ENCODE results near the gene ACTA2.

Gene ACTA2

DNA sequence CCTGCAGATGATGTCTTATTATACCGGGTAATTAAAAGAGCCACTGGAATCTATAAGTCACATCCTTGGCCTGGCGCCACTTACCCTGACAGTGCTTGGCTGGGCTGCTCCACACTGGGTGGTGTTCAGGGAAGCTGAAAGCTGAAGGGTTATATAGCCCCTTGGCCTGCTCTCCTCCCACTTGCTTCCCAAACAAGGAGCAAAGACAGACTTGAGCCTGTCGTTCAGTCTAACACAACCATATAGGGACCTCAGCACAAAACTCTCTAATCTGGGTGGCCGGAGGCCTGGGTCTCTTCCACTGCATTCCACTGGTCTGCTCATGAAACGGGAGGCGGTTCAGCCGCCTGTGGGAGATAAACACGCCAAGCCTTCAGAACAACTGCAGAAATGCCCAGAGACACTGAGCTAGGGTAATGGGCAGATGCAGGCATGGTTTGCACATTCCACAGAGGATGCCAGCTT lies at the start of gene ACTA2:
Gene ACTA2, minus strand, starts transcription at position 127 of the 465 bp plus-strand sequence. CDS start 3,843 bp downstream, outside the sequence.
- H3K4me1 ChIP-seq (ENCODE audit: control insufficient read depth, insufficient read depth, low read length), result peaks cover 4% of the 10 kb centered on the region
- H3K36me3 ChIP-seq (ENCODE audit: control insufficient read depth, insufficient read depth, low read length), result no peaks in the 10 kb centered on the region
- no peaks in the 10 kb centered on the region for H3K9me3 ChIP-seq (ENCODE audit: control insufficient read depth, insufficient read depth, low read length)
- H3K27me3 ChIP-seq (ENCODE audit: control insufficient read depth, insufficient read depth, low read length), result no peaks in the 10 kb centered on the region
- no peak within 1 kb of the TSS for H3K9ac ChIP-seq (ENCODE audit: low read depth, low read length)
- H3K4me3 ChIP-seq (ENCODE audit: low read depth, low read length), result no peak within 1 kb of the TSS

- Histone ChIP-seq H3K4me3 (ENCODE audit: low read depth, low read length) (no peak overlapping the region), H3K4me1 (ENCODE audit: control insufficient read depth, insufficient read depth, low read length) (no peaks in the 10 kb centered on the region), H3K36me3 (ENCODE audit: control insufficient read depth, insufficient read depth, low read length) (no peaks in the 10 kb centered on the region), H3K9me3 (ENCODE audit: control insufficient read depth, insufficient read depth, low read length) (no peaks in the 10 kb centered on the region), H3K9ac (ENCODE audit: low read depth, low read length) (no peak overlapping the region), H3K27me3 (ENCODE audit: control insufficient read depth, insufficient read depth, low read length) (no peaks in the 10 kb centered on the region)
Observed at GRCh38 chr10:89001729-89002072, 49.1 kb upstream of the ACTA2 start.

DNA sequence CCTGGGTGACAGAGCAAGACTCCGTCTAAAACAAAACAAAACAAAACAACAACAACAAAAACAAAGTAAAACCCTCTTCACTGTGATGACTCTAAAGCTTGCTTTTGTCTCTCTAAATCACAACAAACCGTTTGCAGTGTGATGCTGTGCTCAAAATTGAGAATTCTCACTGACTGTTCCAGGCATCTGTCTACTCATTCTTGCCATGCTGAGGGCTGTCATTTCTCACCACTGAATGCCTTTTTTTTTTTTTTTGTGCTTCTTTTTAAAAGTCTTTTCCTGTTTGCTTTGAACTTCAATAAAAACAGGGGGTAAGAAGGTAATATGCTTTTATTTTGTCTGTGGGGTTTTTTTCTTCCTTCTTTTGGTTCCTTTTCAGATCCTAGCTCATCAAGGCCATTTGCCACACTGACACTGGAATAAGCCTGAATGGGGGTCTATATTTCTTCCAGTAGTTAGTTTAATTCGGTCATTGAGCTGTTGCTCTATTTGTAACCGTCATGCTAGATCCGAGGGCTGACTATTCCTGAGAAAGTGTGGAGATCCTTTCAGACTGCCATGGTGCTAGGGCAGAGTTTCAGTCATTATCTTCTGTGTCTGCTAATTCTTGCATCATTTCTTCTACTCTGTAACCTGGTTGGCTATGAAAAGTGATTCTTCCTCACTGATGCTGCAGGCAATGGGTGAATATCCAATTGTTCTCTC lies 48.6 kb upstream of the ACTA2 start:
- Histone ChIP-seq H3K9ac (ENCODE audit: low read depth, low read length) (no peak overlapping the region), H3K27me3 (ENCODE audit: control insufficient read depth, insufficient read depth, low read length) (no peaks in the 10 kb centered on the region), H3K4me1 (ENCODE audit: control insufficient read depth, insufficient read depth, low read length) (no peaks in the 10 kb centered on the region)

DNA sequence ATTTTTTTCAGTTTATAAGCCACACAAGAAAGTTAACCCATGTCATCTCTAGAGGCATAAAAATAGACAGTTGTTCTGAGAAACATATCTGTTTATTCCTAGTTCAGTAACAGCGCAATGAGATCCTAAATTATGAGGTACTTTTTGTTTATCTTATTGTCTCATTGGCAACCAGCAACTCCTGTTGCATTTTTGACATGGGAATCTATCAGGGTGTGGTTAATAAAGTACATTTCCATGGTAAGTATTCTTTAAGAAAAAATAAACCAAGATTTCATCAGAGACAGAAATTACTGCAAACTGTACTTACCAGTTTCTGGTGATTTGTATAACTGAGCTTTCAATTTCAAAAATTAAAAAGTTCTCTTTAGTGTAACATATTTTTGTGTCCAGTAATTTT lies 47.1 kb upstream of the ACTA2 start:
- Histone ChIP-seq H3K36me3 (ENCODE audit: control insufficient read depth, insufficient read depth, low read length) (no peaks in the 10 kb centered on the region), H3K9ac (ENCODE audit: low read depth, low read length) (no peak overlapping the region), H3K4me1 (ENCODE audit: control insufficient read depth, insufficient read depth, low read length) (no peaks in the 10 kb centered on the region), H3K9me3 (ENCODE audit: control insufficient read depth, insufficient read depth, low read length) (no peaks in the 10 kb centered on the region), H3K4me3 (ENCODE audit: low read depth, low read length) (no peak overlapping the region), H3K27me3 (ENCODE audit: control insufficient read depth, insufficient read depth, low read length) (no peaks in the 10 kb centered on the region)

More for the DNA sequence above, 48.6 kb upstream of the ACTA2 start:
- Histone ChIP-seq H3K4me3 (ENCODE audit: low read depth, low read length) (no peak overlapping the region), H3K9me3 (ENCODE audit: control insufficient read depth, insufficient read depth, low read length) (no peaks in the 10 kb centered on the region), H3K36me3 (ENCODE audit: control insufficient read depth, insufficient read depth, low read length) (no peaks in the 10 kb centered on the region)

- no peak overlapping the region for H3K9ac ChIP-seq (ENCODE audit: low read depth, low read length)
- no peaks in the 10 kb centered on the region for H3K9me3 ChIP-seq (ENCODE audit: control insufficient read depth, insufficient read depth, low read length)
Observed at GRCh38 chr10:88996927-88997326, 44.4 kb upstream of the ACTA2 start.

GRCh38 chr10:88995156-88995876 lies 42.7 kb upstream of the ACTA2 start:
- H3K9ac ChIP-seq (ENCODE audit: low read depth, low read length), result no peak overlapping the region
- peaks cover 5% of the 10 kb centered on the region for H3K27me3 ChIP-seq (ENCODE audit: control insufficient read depth, insufficient read depth, low read length)
- no peaks in the 10 kb centered on the region for H3K36me3 ChIP-seq (ENCODE audit: control insufficient read depth, insufficient read depth, low read length)
- H3K4me1 ChIP-seq (ENCODE audit: control insufficient read depth, insufficient read depth, low read length), result peaks cover 7% of the 10 kb centered on the region
- no peaks in the 10 kb centered on the region for H3K9me3 ChIP-seq (ENCODE audit: control insufficient read depth, insufficient read depth, low read length)
- no peak overlapping the region for H3K4me3 ChIP-seq (ENCODE audit: low read depth, low read length)

More at GRCh38 chr10:88996927-88997326, 44.4 kb upstream of the ACTA2 start:
- Histone ChIP-seq H3K4me3 (ENCODE audit: low read depth, low read length) (no peak overlapping the region), H3K4me1 (ENCODE audit: control insufficient read depth, insufficient read depth, low read length) (peaks cover 7% of the 10 kb centered on the region), H3K27me3 (ENCODE audit: control insufficient read depth, insufficient read depth, low read length) (no peaks in the 10 kb centered on the region), H3K36me3 (ENCODE audit: control insufficient read depth, insufficient read depth, low read length) (no peaks in the 10 kb centered on the region)

DNA sequence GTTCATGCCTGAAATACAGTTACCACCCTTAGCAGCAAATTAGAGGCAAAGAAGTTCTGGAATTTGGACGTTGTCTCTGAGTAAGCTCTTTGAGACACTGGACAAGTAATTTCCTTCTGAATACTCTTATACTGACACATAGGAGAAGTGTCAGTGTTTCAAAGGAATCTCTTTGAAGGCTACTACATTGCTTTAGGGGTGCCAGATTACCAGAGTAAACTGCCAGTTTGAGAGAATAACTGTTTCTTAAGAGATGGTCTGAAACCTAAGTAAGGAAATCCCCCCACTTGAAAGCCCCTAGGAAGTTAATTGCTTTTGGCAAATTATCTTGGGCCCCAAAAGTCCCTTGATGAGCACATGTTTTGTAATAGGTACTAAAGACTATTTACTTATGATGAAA lies 41.4 kb upstream of the ACTA2 start:
- Histone ChIP-seq H3K4me3 (ENCODE audit: low read depth, low read length) (no peak overlapping the region), H3K27me3 (ENCODE audit: control insufficient read depth, insufficient read depth, low read length) (peaks cover 17% of the 10 kb centered on the region), H3K9me3 (ENCODE audit: control insufficient read depth, insufficient read depth, low read length) (no peaks in the 10 kb centered on the region), H3K36me3 (ENCODE audit: control insufficient read depth, insufficient read depth, low read length) (no peaks in the 10 kb centered on the region), H3K4me1 (ENCODE audit: control insufficient read depth, insufficient read depth, low read length) (peaks cover 7% of the 10 kb centered on the region), H3K9ac (ENCODE audit: low read depth, low read length) (no peak overlapping the region)

DNA sequence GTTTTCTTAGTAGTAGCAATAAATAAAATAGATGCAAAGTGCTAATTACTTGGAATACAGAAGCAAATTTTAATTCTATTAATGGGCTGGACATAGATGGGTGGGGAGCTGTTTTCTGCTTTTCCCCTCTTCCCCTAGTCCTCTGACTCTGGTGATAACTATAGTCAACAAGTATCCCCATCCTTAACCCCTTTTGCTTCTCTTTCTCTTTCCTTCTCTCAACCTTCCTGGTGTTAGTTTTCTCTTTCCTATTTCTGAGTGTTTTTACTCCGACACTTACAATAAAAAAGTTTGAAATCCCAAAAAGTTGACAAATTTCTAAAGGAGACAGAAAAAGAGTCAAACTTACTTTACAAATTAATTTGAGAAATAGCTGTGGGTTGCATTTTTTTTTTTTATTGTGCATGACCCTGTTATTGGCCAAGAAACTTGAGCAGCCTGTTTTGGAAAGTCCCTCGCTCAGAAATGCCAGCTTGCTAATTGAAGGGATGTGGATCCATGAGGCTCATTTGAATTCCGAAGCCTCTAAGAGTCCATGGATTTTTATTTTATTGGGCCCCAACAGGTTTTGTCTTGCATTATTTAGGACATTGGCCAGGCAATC lies 40.5 kb upstream of the ACTA2 start:
- Histone ChIP-seq H3K27me3 (ENCODE audit: control insufficient read depth, insufficient read depth, low read length) (peaks cover 20% of the 10 kb centered on the region), H3K9me3 (ENCODE audit: control insufficient read depth, insufficient read depth, low read length) (no peaks in the 10 kb centered on the region), H3K4me3 (ENCODE audit: low read depth, low read length) (no peak overlapping the region), H3K9ac (ENCODE audit: low read depth, low read length) (no peak overlapping the region), H3K36me3 (ENCODE audit: control insufficient read depth, insufficient read depth, low read length) (no peaks in the 10 kb centered on the region), H3K4me1 (ENCODE audit: control insufficient read depth, insufficient read depth, low read length) (peaks cover 7% of the 10 kb centered on the region)

DNA sequence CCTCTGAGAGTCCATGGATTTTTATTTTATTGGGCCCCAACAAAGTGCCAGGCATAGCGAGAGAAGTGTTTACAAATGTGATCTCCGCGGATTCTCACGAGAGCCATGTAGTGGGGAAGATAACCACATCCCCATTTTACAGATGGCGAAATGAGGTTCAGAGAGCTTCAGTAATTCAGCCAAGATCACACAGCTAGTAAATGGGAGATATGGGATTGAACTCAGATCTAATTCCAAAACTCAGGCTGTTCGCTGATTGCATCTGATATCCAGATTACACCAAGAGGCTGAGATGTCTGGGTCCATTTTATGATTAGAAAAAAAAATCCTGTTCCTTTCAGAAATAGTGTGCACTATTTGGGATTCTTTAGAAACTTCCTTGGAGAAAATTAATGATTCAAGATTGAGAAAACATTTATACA lies 39.3 kb upstream of the ACTA2 start:
- H3K4me1 ChIP-seq (ENCODE audit: control insufficient read depth, insufficient read depth, low read length), result peaks cover 7% of the 10 kb centered on the region

GRCh38 chr10:88991161-88991898 lies 38.8 kb upstream of the ACTA2 start:
- peak overlapping the region; percentile 77 for H3K9ac ChIP-seq (ENCODE audit: low read depth, low read length)
- H3K4me1 ChIP-seq (ENCODE audit: control insufficient read depth, insufficient read depth, low read length), result peaks cover 7% of the 10 kb centered on the region
- peak overlapping the region; percentile 82 for H3K4me3 ChIP-seq (ENCODE audit: low read depth, low read length)
- H3K36me3 ChIP-seq (ENCODE audit: control insufficient read depth, insufficient read depth, low read length), result no peaks in the 10 kb centered on the region
- peaks cover 20% of the 10 kb centered on the region for H3K27me3 ChIP-seq (ENCODE audit: control insufficient read depth, insufficient read depth, low read length)
- H3K9me3 ChIP-seq (ENCODE audit: control insufficient read depth, insufficient read depth, low read length), result no peaks in the 10 kb centered on the region

More for the DNA sequence above, 39.3 kb upstream of the ACTA2 start:
- Histone ChIP-seq H3K27me3 (ENCODE audit: control insufficient read depth, insufficient read depth, low read length) (peaks cover 20% of the 10 kb centered on the region), H3K36me3 (ENCODE audit: control insufficient read depth, insufficient read depth, low read length) (no peaks in the 10 kb centered on the region), H3K9ac (ENCODE audit: low read depth, low read length) (no peak overlapping the region), H3K4me3 (ENCODE audit: low read depth, low read length) (peak overlapping the region; percentile 82), H3K9me3 (ENCODE audit: control insufficient read depth, insufficient read depth, low read length) (no peaks in the 10 kb centered on the region)

DNA sequence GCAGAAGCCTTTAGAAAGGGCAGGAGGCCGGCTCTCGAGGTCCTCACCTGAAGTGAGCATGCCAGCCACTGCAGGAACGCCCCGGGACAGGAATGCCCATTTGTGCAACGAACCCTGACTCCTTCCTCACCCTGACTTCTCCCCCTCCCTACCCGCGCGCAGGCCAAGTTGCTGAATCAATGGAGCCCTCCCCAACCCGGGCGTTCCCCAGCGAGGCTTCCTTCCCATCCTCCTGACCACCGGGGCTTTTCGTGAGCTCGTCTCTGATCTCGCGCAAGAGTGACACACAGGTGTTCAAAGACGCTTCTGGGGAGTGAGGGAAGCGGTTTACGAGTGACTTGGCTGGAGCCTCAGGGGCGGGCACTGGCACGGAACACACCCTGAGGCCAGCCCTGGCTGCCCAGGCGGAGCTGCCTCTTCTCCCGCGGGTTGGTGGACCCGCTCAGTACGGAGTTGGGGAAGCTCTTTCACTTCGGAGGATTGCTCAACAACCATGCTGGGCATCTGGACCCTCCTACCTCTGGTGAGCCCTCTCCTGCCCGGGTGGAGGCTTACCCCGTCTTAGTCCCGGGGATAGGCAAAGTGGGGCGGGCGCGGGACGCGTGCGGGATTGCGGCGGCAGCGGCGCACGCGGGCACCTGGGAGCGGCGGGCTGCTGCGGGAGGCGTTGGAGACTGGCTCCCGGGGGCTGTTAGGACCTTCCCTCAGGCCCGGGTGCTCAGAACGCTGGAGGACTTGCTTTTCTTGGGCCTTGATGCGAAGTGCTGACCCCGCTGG lies 38.0 kb upstream of the ACTA2 start, which contains the start of gene FAS:
Gene FAS, plus strand, starts transcription at position 415 of the 777 bp plus-strand sequence. Its CDS starts 79 bp downstream, at position 494.
- peak within 1 kb of the TSS; percentile 82 for H3K4me3 ChIP-seq (ENCODE audit: low read depth, low read length)
- peaks cover 20% of the 10 kb centered on the region for H3K27me3 ChIP-seq (ENCODE audit: control insufficient read depth, insufficient read depth, low read length)
- H3K9me3 ChIP-seq (ENCODE audit: control insufficient read depth, insufficient read depth, low read length), result no peaks in the 10 kb centered on the region
- peaks cover 7% of the 10 kb centered on the region for H3K4me1 ChIP-seq (ENCODE audit: control insufficient read depth, insufficient read depth, low read length)
- H3K36me3 ChIP-seq (ENCODE audit: control insufficient read depth, insufficient read depth, low read length), result no peaks in the 10 kb centered on the region
- H3K9ac ChIP-seq (ENCODE audit: low read depth, low read length), result peak within 1 kb of the TSS; percentile 77
